GM23338 (cell line): ENCODE results near the gene RUBCN.
"Not testable (repeated sequence)": the region's sequence is repeated elsewhere in the genome, so short reads cannot be mapped to it uniquely, and the experiment has no call there.

Source experiments
- CREB1 ChIP-seq: fragments of 250-450 bp; sonication (Bioruptor Pico); IDR thresholded peaks from 2 replicates; pipeline ENCODE4 v1.5.0; 2020; ENCODE audit warnings: low read depth, mild to moderate bottlenecking, moderate library complexity
- CTCF ChIP-seq, 2 experiments: fragments of 200-600 bp in 1 of 2; sonication (generic) in 1 of 2; conservative IDR thresholded peaks; 2 replicates each; pipeline versions ENCODE4 v1.5.1 to v1.6.1; 2016 to 2017; ENCODE audit warnings: antibody characterized with exemption in 2 of 2, low read depth in 2 of 2, mild to moderate bottlenecking in 2 of 2, moderate library complexity in 1 of 2
- EZH2 ChIP-seq: fragments of 200-600 bp; sonication (generic); IDR thresholded peaks from one replicate; pipeline ENCODE4 v1.8.0; 2017; ENCODE audit warnings: antibody characterized with exemption, mild to moderate bottlenecking, low read depth; ENCODE audit not compliant: unreplicated experiment
- EZH2phosphoT487 ChIP-seq: fragments of 200-600 bp; sonication (generic); IDR thresholded peaks from one replicate; pipeline ENCODE4 v1.8.1; 2018; ENCODE audit warnings: antibody characterized with exemption; ENCODE audit not compliant: unreplicated experiment
- POLR2AphosphoS5 ChIP-seq: IDR thresholded peaks from 2 replicates; pipeline ENCODE4 v1.6.1; 2016; ENCODE audit warnings: antibody characterized with exemption, low read depth
- REST ChIP-seq: IDR thresholded peaks from one replicate; pipeline ENCODE4 v1.6.1; 2018; ENCODE audit warnings: antibody characterized with exemption; ENCODE audit not compliant: unreplicated experiment

- not testable (repeated sequence) for TF ChIP-seq POLR2AphosphoS5; EZH2; CTCF (conservative IDR thresholded peaks at IDR 0.05; ENCODE audit: low read depth in 2 of 2); REST; EZH2phosphoT487; CREB1
These were observed 72.1 kb downstream of the RUBCN start for GRCh38 chr3:197664414-197665141.
